Activated T-cell treated with anti-CD3 and anti-CD28 coated beads for 24 hours (primary cell): ENCODE measurements around the gene MOGAT3.
A peak's percentile ranks its signal among the peaks of the same experiment; 100 is the strongest.
"Not testable (repeated sequence)": the region's sequence is repeated elsewhere in the genome, so short reads cannot be mapped to it uniquely, and the experiment has no call there.

Experiments used
- DNase-seq: peaks from one replicate; pipeline ENCODE4 v3.0.0-alpha.2; 2020; ENCODE audit warnings: low read depth

Gene MOGAT3

DNA sequence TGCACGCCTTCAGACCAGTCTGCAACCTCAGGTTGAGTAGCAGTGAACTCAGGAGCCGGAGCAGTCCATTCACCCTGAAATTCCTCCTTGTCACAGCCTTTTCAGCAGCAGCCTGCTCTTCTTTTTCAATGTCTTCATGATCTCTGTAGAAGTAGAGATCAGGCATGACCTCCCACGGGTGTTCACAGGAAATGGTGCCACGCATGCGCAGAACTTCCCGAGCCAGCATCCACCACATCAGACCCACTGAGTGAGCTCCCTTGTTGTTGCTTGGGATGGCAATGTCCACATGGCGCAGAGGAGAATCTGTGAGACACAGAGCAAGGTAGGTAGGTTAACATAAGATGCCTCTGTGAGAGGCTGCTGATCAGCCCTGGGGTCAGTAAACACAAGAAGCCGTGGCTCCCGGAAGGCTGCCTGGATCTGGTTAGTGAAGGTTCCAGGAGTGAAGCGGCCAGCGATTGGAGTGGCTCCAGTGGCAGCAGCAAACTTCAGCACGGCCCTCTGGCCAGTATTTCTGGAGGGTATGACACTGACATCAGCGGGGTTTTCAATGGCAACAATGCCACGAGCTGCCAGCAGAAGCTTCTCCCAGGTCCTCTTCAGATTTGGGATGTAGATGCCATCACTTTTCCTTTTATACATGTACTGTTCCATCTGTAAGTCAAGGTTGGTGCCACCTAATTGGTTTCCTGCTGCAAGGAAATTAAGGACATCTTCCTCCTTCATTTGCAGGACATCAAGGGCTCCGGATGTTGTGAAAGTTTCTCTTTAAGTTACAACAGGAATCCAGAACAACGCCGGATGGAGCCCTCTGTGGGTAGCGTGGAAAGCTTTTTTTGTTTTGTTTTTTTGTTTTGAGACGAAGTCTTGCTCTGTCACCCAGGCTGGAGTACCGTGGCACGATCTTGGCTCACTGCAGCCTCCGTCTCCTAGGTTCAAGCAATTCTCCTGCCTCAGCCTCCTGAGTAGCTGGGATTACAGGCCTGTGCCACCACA lies 3.2 kb upstream of the MOGAT3 start:
- DNase-seq: not testable (repeated sequence)

DNA sequence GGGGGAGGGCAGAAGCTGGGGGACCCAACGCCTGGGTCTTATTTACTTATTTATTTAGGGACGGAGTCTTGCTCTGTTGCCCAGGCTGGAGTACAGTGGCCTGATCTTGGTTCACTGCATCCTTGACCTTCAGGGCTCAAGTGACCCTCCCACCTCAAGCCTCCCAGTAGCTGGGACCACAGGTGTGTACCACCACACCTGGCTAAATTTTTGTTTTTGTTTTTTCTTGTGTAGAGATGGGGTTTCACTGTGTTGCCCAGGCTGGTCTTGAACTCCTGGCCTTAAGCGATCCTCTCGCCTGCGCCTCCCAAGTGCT lies 1.7 kb upstream of the MOGAT3 start:
- DNase-seq: no peak

- DNase-seq: no peak
These were observed 1.1 kb upstream of the MOGAT3 start for GRCh38 chr7:101201695-101202602.

- no peak for DNase-seq
These were observed 353 bp downstream of the MOGAT3 start for GRCh38 chr7:101200504-101200861.

DNA sequence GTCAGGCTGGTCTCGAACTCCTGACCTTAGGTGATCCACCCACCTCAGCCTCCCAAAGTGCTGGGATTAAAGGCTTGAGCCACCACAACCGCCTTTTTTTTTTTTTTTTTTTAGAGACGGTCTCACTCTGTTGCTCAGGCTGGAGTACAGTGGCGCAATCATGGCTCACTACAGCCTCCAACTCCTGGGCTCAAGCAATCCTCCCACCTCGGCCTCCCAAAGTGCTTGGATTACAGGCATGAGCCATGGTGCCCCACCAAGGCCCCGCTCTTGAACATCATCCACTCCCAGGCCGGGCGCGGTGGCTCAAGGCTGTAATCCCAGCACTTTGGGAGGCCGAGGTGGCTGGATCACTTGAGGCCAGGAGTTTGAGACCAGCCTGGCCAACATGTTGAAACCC lies 1.3 kb downstream of the MOGAT3 start:
- DNase-seq: not testable (repeated sequence)

DNA sequence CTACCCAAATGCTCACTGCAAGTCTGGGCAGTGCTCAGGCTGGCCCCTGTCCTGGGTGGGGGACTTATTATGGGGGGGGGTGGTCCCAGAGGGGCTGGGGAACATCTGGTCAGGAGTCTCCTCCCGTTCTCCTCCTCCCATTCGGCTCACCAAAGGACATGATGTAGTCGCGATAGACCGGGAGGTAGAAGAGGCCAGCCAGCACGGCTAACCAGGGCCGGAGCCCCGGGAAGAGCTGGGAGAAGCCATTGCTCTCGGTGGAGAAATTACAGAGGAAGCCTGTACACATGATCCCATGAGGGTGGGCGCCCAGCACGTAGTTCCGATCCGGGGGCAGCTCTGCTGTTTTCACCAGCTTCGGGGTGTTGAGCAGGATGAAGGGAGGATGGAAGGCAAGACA lies 2.4 kb downstream of the MOGAT3 start:
- DNase-seq: no peak

GRCh38 chr7:101197991-101198390 lies 2.8 kb downstream of the MOGAT3 start:
- no peak for DNase-seq

DNA sequence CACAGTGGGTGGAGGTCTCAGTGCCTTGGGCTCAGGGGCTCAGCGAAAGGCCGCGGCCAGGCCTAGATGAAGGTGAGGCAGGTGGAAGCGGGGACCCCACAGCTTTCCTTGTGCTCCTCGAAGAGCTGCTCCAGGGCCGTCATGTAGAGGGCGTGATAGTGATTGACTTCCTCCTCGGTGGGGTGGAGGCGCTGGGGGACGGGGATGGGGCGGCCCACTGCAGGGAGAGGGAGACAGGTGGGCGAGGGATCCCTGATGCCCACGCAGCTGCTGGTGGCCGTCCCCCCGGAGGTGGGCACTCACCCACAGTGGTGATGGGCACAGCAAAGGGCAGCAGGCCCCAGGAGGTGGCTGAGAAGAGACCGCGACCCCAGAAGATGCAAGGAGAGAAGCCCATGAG lies 5.0 kb downstream of the MOGAT3 start:
- DNase-seq: no peak

DNA sequence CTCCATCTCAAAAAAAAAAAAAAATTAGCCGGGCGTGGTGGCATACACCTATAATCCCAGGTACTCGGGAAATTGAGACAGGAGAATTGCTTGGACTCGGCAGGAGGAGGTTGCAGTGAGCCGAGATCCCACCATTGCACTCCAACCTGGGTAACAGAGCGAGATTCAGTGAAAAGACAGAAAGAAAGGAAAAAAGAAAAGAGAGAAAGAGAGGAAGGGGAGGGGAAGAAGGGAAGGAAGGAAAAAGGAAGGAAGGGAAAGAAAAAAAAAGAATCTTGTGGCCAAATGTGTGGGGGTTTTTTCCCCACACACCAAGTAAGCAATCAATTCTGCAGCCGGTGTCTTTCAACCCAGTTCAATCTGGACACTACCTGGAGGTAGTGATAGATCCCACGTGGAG lies 11.7 kb downstream of the MOGAT3 start:
- no peak for DNase-seq

DNA sequence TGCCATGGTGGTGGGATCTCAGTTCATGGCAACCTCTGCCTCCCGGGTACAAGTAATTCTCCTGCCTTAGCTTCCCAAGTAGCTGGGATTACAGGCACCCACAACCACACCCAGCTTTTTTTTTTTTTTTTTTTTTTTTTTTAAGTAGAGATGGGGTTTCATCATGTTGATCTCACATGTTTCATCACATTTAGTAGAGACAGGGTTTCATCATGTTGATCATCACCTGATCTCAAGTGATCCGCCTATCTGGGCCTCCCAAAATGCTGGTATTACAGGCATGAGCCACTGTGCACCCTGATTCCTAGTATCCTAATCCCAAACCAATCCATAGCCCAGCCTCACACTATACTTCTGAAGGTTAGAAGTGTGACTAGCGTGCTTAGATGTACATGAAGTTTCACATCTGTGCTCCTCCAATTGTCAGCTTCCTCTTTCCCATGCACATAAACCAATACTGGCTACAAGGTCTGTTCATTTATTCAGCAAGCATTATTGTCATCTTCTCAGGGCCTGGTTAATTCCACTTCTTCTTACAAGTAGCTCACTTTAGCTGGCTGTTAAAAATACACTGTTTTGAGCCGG lies 13.9 kb downstream of the MOGAT3 start:
- DNase-seq: no peak

- DNase-seq: no peak
These were observed 14.6 kb downstream of the MOGAT3 start for GRCh38 chr7:101186194-101186593.

DNA sequence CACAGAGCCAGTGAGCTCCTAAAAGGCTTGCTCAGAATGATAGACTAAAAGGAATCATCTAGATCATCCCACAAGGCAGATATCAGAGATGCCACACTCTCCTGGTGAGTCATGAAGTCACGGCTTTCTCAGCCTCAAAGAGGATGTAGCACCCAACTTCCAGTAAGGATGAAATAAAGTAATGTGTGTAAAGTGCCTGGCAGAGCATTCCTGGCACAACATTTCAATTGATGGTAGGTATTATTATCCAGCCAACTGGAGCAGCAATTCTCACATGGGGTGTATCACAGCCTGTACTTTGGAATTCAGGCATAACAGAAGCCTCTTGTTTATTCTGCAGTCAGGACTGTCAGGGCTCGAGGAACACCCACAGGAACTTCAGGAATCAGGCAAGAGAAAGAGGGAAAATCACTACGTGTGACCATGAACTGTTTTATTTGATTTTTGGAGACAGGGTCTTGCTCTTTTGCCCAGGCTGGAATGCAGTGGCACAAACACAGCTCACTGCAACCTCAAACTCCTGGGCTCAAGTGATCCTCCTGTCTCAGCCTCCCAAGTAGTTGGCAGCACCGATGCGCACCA lies 15.5 kb downstream of the MOGAT3 start:
- no peak for DNase-seq

GRCh38 chr7:101180130-101180755 lies 20.6 kb downstream of the MOGAT3 start, which contains the start of gene NAT16:
Gene NAT16 (minus strand): TSS chr7:101180293. CDS start chr7:101174807, 5,486 bp downstream.
- no peak for DNase-seq

GRCh38 chr7:101179713-101180112 lies 21.1 kb downstream of the MOGAT3 start:
- no peak for DNase-seq

GRCh38 chr7:101179117-101179516 lies 21.7 kb downstream of the MOGAT3 start:
- no peak for DNase-seq

DNA sequence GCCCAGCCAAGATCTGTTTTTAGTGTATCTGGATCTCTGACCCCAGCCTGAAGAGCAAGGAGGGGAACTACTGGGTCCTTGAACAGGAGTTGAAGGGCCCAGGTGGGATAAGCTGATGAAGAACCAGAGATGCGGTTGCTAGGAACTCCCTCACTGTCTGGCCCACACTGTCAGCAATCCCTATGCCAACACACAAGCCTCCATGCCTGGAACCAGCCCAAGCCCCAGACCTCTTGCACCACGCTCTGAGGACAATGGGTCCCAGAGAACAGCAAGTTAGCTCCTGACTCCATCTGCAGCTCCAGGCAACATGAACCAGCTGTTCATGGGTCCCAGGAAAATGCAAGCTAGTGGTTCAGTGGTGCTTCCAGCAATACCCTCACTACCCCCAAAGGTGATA lies 23.2 kb downstream of the MOGAT3 start:
- DNase-seq: no peak

- no peak for DNase-seq
These were observed 25.2 kb downstream of the MOGAT3 start for GRCh38 chr7:101175664-101176063.

DNA sequence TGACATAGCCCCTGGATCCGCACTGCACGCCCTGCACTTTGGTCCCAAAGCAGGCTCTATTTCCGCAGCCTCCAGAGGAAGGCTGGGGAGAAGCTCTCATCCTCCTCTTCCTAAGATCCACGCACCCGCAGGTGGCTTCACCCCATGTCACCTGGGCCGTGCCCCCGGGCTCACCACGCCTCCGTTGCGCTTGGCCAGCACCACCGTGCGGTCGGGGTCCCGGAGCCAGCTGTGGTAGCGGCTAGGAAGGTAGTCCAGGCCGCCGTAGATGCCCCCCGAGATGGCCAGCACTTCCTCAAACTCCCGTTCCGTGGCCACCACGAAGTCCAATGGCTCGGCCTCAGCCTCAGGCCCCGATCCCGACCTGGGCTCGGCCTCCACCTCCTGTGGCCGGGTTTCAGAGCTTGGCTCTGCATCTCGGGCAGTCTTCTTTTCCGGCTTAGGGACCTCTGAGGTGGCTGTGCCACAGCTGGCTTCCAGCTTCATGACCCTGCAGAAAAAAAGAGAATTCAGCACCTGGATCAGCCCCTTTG lies 26.4 kb downstream of the MOGAT3 start:
- DNase-seq: no peak

- peak; percentile 64 for DNase-seq
These were observed 27.0 kb downstream of the MOGAT3 start for GRCh38 chr7:101173752-101174244.

GRCh38 chr7:101172854-101173751 lies 27.7 kb downstream of the MOGAT3 start:
- DNase-seq: no peak
